Right lobe of liver (tissue), 6 donors: ENCODE measurements around the gene FHOD1. TPM values are rescaled to one million over a fixed set of nuclear protein-coding genes. Genes with fewer than 3 reads are reported as not detected.

Experiments used
- ATAC-seq, 4 donors: fragments of 200-7000 bp; cut with Tn5 transposase; one replicate each; pipeline ENCODE4 v1.9.1; 2020; ENCODE audit warnings: mild to moderate bottlenecking in 4 of 4, moderate library complexity in 4 of 4
- DNase-seq, 3 donors: peaks; one replicate each; pipeline ENCODE4 v3.0.0-alpha.2; 2020
- H3K27ac ChIP-seq, 3 donors: fragments of 200-600 bp; one replicate each; pipeline ENCODE4 v1.8.0; 2022
- H3K27me3 ChIP-seq, 2 donors: fragments of 200-600 bp; one replicate each; pipeline ENCODE4 v1.8.0; 2022
- H3K36me3 ChIP-seq, 4 donors: fragments of 200-600 bp; sonication (generic) in 1 of 4; one replicate each; pipeline versions ENCODE4 v1.5.1 to v1.8.0; 2017 to 2022; ENCODE audit warnings: control low read depth in 1 of 4
- H3K4me1 ChIP-seq, 4 donors: fragments of 200-600 bp; sonication (generic) in 1 of 4; one replicate each; pipeline versions ENCODE4 v1.5.1 to v1.8.0; 2017 to 2022; ENCODE audit warnings: control low read depth in 1 of 4
- H3K4me3 ChIP-seq, 3 donors: fragments of 200-600 bp; one replicate each; pipeline ENCODE4 v1.8.0; 2022
- H3K9me3 ChIP-seq, 4 donors: fragments of 200-600 bp; sonication (generic) in 1 of 4; one replicate each; pipeline versions ENCODE4 v1.5.1 to v1.8.0; 2017 to 2022; ENCODE audit warnings: control low read depth in 1 of 4
- CTCF ChIP-seq, 4 donors: fragments of 200-600 bp in 3 of 4; fragments of 450-650 bp in 1 of 4; IDR thresholded peaks; one replicate each; pipeline versions ENCODE4 v1.5.1 to v1.8.0; 2016 to 2022; ENCODE audit warnings: antibody characterized with exemption in 4 of 4, mild to moderate bottlenecking in 2 of 4
- POLR2A ChIP-seq: fragments of 450-650 bp; IDR thresholded peaks from one replicate; pipeline ENCODE4 v1.6.1; 2017; ENCODE audit warnings: antibody characterized with exemption, mild to moderate bottlenecking
- WGBS: methylation state at CpG from one replicate; pipeline ENCODE4 v1.1.6; 2018; ENCODE audit warnings: low coverage, low lambda C conversion rate; ENCODE audit not compliant: insufficient coverage; ENCODE audit errors: missing lambda C conversion rate; 5-methylcytosine and 5-hydroxymethylcytosine counted together
- intact Hi-C, 2 donors: fragments of 100-400 bp; cut with DNase I; formaldehyde crosslinking; loops; one replicate each; pipeline versions ENCODE4 v1.11.2 to v1.14.1; 2022
- total RNA-seq, 6 experiments: library from RNA; depleted of rRNA in 2 of 6; stranded (reverse); fragments of >200 nt in 2 of 6; fragmentation: NEBNext Ultra II Directional in 3 of 6; extraction: Animal tissue kit (Norgen Biotek cat#: 25700) in 3 of 6; gene quantifications; one replicate each; pipeline versions ENCODE4 v1.1.0 to v1.2.4, GENCODE V29; 2016 to 2023
- donor health status: DM: no; HTN: yes; CAD: no.
- donor health status: DM: no; HTN: no; CAD: no.
- donor health status: DM: no; HTN: no; CAD: no.
- donor health status: DM: no; HTN: yes; CAD: no.
- donor health status: DM: no; HTN: yes; CAD: no.

FHOD1 gene
- total RNA-seq, 6 experiments from 2014 or later = 2.3 to 9.6 (median 3.5) TPM

GRCh38 chr16:67191995-67192681 is 55.1 kb downstream of the FHOD1 start, which contains the start of gene E2F4:
Gene E2F4 (plus strand): TSS chr16:67192155. CDS start chr16:67192228, 73 bp downstream.
- Histone ChIP-seq H3K27ac (peak within 1 kb of the TSS; percentile 40 to 62 (median 56)), H3K4me1 (peaks cover 0 to 24% (median 6%) of the 10 kb centered on the region in 4 donors)
- peak; percentile 93 to 94 (median 94) for DNase-seq

DNA sequence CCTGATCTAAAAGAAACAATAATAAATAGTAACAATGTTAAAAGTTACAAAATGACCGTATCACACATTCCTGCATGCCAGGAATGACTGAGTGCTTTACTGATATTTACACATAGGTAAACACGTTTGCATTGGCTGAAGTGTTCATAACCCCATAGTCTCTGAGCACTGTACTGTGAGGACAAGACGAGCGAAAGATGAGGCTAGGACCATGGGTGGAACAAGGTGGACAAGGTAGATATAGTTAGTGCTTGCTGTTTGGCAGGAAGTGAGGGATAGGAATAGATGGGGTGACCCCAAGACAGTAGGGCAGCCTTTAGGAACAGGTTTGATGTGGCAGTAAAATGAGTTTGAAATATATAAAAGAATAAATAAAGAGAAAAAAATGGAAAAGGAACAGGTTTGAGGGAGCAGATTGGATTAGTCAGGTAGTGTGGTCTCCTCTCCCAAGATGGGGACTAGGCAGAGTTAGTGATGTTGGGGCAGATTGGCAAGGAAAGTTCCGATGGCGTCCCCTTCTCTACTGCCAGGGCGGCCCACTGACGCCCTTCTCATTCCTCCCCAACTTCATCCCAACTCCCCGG is 55.8 kb downstream of the FHOD1 start:
- Histone ChIP-seq H3K4me3 (peak overlapping the region in 2 of 3 donors; percentile 100), H3K36me3 (peaks cover 0 to 25% (median 16%) of the 10 kb centered on the region in 4 donors), H3K27ac (no peak overlapping the region), H3K27me3 (no peaks in the 10 kb centered on the region), H3K4me1 (peaks cover 0 to 24% (median 6%) of the 10 kb centered on the region in 4 donors), H3K9me3 (no peaks in the 10 kb centered on the region)
- WGBS = 15% methylated on average over 9 of the region's 9 CpGs
- TF ChIP-seq POLR2A (no peak), CTCF (IDR thresholded peaks at IDR 0.05) (no peak)
- no peak for ATAC-seq
- intact Hi-C loops = no loop called here
- no peak for DNase-seq

More at GRCh38 chr16:67191995-67192681, 55.1 kb downstream of the FHOD1 start, which contains the start of gene E2F4:
- peak; percentile 92 to 98 (median 94) for ATAC-seq
- Histone ChIP-seq H3K27me3 (no peaks in the 10 kb centered on the region), H3K9me3 (no peaks in the 10 kb centered on the region), H3K36me3 (peaks cover 0 to 31% (median 17%) of the 10 kb centered on the region in 4 donors), H3K4me3 (peak within 1 kb of the TSS; percentile 67 to 100 (median 100))
- 0% methylated on average over 19 of the region's 54 CpGs for WGBS
- peak; percentile 67 for TF ChIP-seq POLR2A
- TF ChIP-seq CTCF (IDR thresholded peaks at IDR 0.05) = no peak
- intact Hi-C loops = no loop called here

GRCh38 chr16:67190448-67191399 is 56.6 kb downstream of the FHOD1 start:
- intact Hi-C loops = no loop called here
- TF ChIP-seq CTCF (IDR thresholded peaks at IDR 0.05) = no peak
- H3K9me3 ChIP-seq = no peaks in the 10 kb centered on the region
- H3K27ac ChIP-seq = no peak overlapping the region
- peaks cover 0 to 25% (median 7%) of the 10 kb centered on the region in 4 donors for H3K4me1 ChIP-seq
- WGBS = 70% methylated on average over 8 of the region's 13 CpGs
- H3K36me3 ChIP-seq = peaks cover 0 to 17% (median 11%) of the 10 kb centered on the region in 4 donors
- ATAC-seq (no peak), DNase-seq (no peak)
- H3K4me3 ChIP-seq = no peak overlapping the region
- H3K27me3 ChIP-seq = no peaks in the 10 kb centered on the region

- TF ChIP-seq POLR2A (no peak), CTCF (IDR thresholded peaks at IDR 0.05) (no peak)
- H3K27me3 ChIP-seq = no peaks in the 10 kb centered on the region
- 58% methylated on average over 6 of the region's 6 CpGs for WGBS
- H3K27ac ChIP-seq = no peak within 1 kb of the TSS
- H3K9me3 ChIP-seq = no peaks in the 10 kb centered on the region
- peaks cover 0 to 10% (median 6%) of the 10 kb centered on the region in 4 donors for H3K36me3 ChIP-seq
- no peak for DNase-seq
- intact Hi-C loops = no loop called here
- H3K4me1 ChIP-seq = peaks cover 0 to 32% (median 10%) of the 10 kb centered on the region in 4 donors
- H3K4me3 ChIP-seq = peak within 1 kb of the TSS in 2 of 3 donors; percentile 2 to 21
- ATAC-seq = no peak
Observed at GRCh38 chr16:67190041-67190440, 57.2 kb downstream of the FHOD1 start, which contains the start of gene EXOC3L1. Gene EXOC3L1 (minus strand): TSS chr16:67190136. CDS start chr16:67189676, 460 bp downstream.
